Tibial nerve (tissue), 4 donors: ENCODE results near the gene FMN1.

Experiments
- EP300 ChIP-seq, 2 donors: sonication (generic); formaldehyde crosslinking; IDR thresholded peaks; one replicate each; pipeline ENCODE4 v1.6.1; 2017; ENCODE audit warnings: antibody characterized with exemption in 2 of 2, mild to moderate bottlenecking in 1 of 2
- POLR2A ChIP-seq, 2 donors: fragments of 450-650 bp; IDR thresholded peaks; one replicate each; pipeline ENCODE4 v1.6.1; 2017; ENCODE audit warnings: antibody characterized with exemption in 2 of 2, mild to moderate bottlenecking in 2 of 2, moderate library complexity in 2 of 2
- TF ChIP-seq, protein P1 (sequence below), 5 experiments: fragments of 200-600 bp in 3 of 5; fragments of 450-650 bp in 2 of 5; sonication (generic) in 3 of 5; IDR thresholded peaks; one replicate each; pipeline ENCODE4 v1.5.1; 2016 to 2019; ENCODE audit warnings: antibody characterized with exemption in 5 of 5, mild to moderate bottlenecking in 3 of 5, moderate library complexity in 2 of 5

DNA sequence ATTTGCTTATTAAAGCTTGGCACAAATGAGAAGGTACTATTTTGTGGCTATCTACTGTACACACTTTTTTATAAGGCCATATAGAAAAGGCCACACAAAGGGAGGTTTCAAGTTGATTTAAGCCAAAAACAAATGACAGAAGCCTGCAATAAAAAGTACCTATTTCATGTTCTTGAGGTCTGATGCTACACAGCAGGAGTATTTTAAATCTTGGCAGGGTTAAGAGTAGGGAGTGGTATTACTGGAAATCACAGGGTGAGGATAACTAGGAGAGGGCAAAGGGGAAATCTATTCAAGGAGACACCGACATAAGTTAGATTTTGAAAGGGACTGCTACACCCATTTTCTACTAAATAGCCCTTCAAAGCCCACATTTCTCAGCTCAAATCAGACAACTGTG lies 330.5 kb downstream of the FMN1 start:
- TF ChIP-seq, protein P1, sequence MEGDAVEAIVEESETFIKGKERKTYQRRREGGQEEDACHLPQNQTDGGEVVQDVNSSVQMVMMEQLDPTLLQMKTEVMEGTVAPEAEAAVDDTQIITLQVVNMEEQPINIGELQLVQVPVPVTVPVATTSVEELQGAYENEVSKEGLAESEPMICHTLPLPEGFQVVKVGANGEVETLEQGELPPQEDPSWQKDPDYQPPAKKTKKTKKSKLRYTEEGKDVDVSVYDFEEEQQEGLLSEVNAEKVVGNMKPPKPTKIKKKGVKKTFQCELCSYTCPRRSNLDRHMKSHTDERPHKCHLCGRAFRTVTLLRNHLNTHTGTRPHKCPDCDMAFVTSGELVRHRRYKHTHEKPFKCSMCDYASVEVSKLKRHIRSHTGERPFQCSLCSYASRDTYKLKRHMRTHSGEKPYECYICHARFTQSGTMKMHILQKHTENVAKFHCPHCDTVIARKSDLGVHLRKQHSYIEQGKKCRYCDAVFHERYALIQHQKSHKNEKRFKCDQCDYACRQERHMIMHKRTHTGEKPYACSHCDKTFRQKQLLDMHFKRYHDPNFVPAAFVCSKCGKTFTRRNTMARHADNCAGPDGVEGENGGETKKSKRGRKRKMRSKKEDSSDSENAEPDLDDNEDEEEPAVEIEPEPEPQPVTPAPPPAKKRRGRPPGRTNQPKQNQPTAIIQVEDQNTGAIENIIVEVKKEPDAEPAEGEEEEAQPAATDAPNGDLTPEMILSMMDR (IDR thresholded peaks at IDR 0.05), result no peak
- TF ChIP-seq EP300 (IDR thresholded peaks at IDR 0.05) (no peak), POLR2A (IDR thresholded peaks at IDR 0.05) (no peak)
